Naive thymus-derived CD4-positive, alpha-beta T cell (primary cell): ENCODE data around the gene ZNF322. TPM values are rescaled to one million over a fixed set of nuclear protein-coding genes. Genes with fewer than 3 reads are reported as not detected.

Experiments used
- ATAC-seq: fragments of 150-1000 bp; cut with Tn5 transposase; 2 replicates; pipeline ENCODE4 v1.10.0; 2021; ENCODE audit warnings: mild to moderate bottlenecking, moderate library complexity
- CTCF ChIA-PET: fragments of 350-600 bp; sonication (Branson Sonifier 250); formaldehyde crosslinking; loops from one replicate; lab custom pipeline; 2021; ENCODE audit warnings: antibody characterized with exemption; lab: Charles Lee
- POLR2A ChIA-PET: fragments of 350-600 bp; sonication (Branson Sonifier 250); formaldehyde crosslinking; loops from one replicate; lab custom pipeline; 2021; ENCODE audit warnings: antibody characterized with exemption, inconsistent platforms; lab: Charles Lee
- DNase-seq, 9 donors: peaks; one replicate each; pipeline versions ENCODE4 v3.0.0 to v3.0.0-alpha.2; 2020 to 2022; ENCODE audit warnings: mixed read lengths in 1 of 9
- H3K27ac ChIP-seq: one replicate; pipeline ENCODE4 v1.7.0; 2013; ENCODE audit warnings: mild to moderate bottlenecking, low read depth, low read length, moderate library complexity
- H3K27me3 ChIP-seq, 2 donors: one replicate each; pipeline ENCODE4 v1.7.0; 2013; ENCODE audit warnings: low read length in 2 of 2, mild to moderate bottlenecking in 2 of 2, moderate library complexity in 2 of 2; ENCODE audit not compliant: control insufficient read depth in 2 of 2, insufficient read depth in 2 of 2
- H3K36me3 ChIP-seq, 3 experiments: 1 replicate in 2 of 3; 2 replicates in 1 of 3; pipeline ENCODE4 v1.7.0; 2013; ENCODE audit warnings: low read length in 3 of 3, mild to moderate bottlenecking in 3 of 3, moderate library complexity in 1 of 3; ENCODE audit not compliant: insufficient read depth in 3 of 3, control insufficient read depth in 2 of 3
- H3K4me1 ChIP-seq, 2 donors: one replicate each; pipeline ENCODE4 v1.7.0; 2013; ENCODE audit warnings: low read length in 2 of 2, mild to moderate bottlenecking in 2 of 2, moderate library complexity in 1 of 2; ENCODE audit not compliant: control insufficient read depth in 2 of 2, insufficient read depth in 2 of 2
- H3K4me3 ChIP-seq: 2 replicates; pipeline ENCODE4 v1.7.0; 2013; ENCODE audit warnings: mild to moderate bottlenecking, low read length
- H3K9me3 ChIP-seq, 3 experiments: 1 replicate in 2 of 3; 2 replicates in 1 of 3; pipeline ENCODE4 v1.7.0; 2013; ENCODE audit warnings: low read length in 3 of 3; ENCODE audit not compliant: control insufficient read depth in 2 of 3
- H3K27ac Mint-ChIP-seq, 9 donors: one replicate each; pipeline ENCODE4 v1.8.0; 2020 to 2022; ENCODE audit warnings: mixed read lengths in 9 of 9, mild to moderate bottlenecking in 8 of 9, moderate library complexity in 5 of 9, inconsistent platforms in 2 of 9
- H3K27me3 Mint-ChIP-seq, 5 donors: one replicate each; pipeline ENCODE4 v1.8.0; 2021 to 2022; ENCODE audit warnings: mixed read lengths in 5 of 5, mild to moderate bottlenecking in 1 of 5
- H3K36me3 Mint-ChIP-seq, 5 donors: one replicate each; pipeline ENCODE4 v1.8.0; 2020 to 2022; ENCODE audit warnings: mixed read lengths in 5 of 5, mild to moderate bottlenecking in 3 of 5, inconsistent platforms in 1 of 5
- H3K4me1 Mint-ChIP-seq, 7 donors: one replicate each; pipeline ENCODE4 v1.8.0; 2020 to 2022; ENCODE audit warnings: mixed read lengths in 7 of 7, mild to moderate bottlenecking in 3 of 7, inconsistent platforms in 1 of 7
- H3K4me3 Mint-ChIP-seq, 10 donors: one replicate each; pipeline ENCODE4 v1.8.0; 2020 to 2022; ENCODE audit warnings: mild to moderate bottlenecking in 10 of 10, mixed read lengths in 10 of 10, moderate library complexity in 6 of 10, inconsistent platforms in 2 of 10
- H3K9me3 Mint-ChIP-seq, 11 donors: one replicate each; pipeline ENCODE4 v1.8.0; 2020 to 2022; ENCODE audit warnings: mixed read lengths in 11 of 11, mild to moderate bottlenecking in 4 of 11, inconsistent platforms in 1 of 11, moderate library complexity in 1 of 11
- intact Hi-C, 2 donors: fragments of 100-400 bp; cut with micrococcal nuclease; formaldehyde crosslinking; loops; one replicate each; pipeline ENCODE4 v1.15.1; 2023
- polyA plus RNA-seq, 2 donors: library from polyadenylated mRNA; unstranded; fragments of 300-500 nt; fragmentation: Illumina TruSeq; gene quantifications; one replicate each; pipeline ENCODE4 v1.2.3, GENCODE V29; 2021
- total RNA-seq, 6 experiments: library from RNA in 5 of 6; stranded (reverse) in 5 of 6; gene quantifications; 1 replicate in 5 of 6; 2 replicates in 1 of 6; pipeline ENCODE4 v1.2.3 and lab custom pipeline; 2021 to 2026

ZNF322 gene
- total and polyA plus RNA-seq, 7 experiments from 2014 or later: 5.1 to 23.1 (median 8.1) TPM

GRCh38 chr6:26599134-26599533 is 60.4 kb downstream of the ZNF322 start:
- POLR2A ChIA-PET: no interaction called here
- Mint-ChIP-seq H3K9me3 (no peaks in the 10 kb centered on the region), H3K27ac (peak overlapping the region in 7 of 9 donors; percentile 4 to 91 (median 76)), H3K4me1 (peaks cover 5 to 20% (median 10%) of the 10 kb centered on the region in 7 donors), H3K27me3 (peaks cover 0 to 7% (median 6%) of the 10 kb centered on the region in 5 donors), H3K4me3 (peak overlapping the region in 5 of 10 donors; percentile 10 to 63 (median 54)), H3K36me3 (peaks cover 0 to 12% (median 9%) of the 10 kb centered on the region in 5 donors)
- Histone ChIP-seq H3K4me1 (peaks cover 17 to 22% of the 10 kb centered on the region in 2 donors), H3K27me3 (peaks cover 0 to 14% of the 10 kb centered on the region in 2 donors), H3K9me3 (no peaks in the 10 kb centered on the region), H3K4me3 (no peak overlapping the region), H3K36me3 (peaks cover 6 to 24% (median 18%) of the 10 kb centered on the region in 3 experiments), H3K27ac (peak overlapping the region; percentile 89)
- DNase-seq (no peak), ATAC-seq (no peak)
- CTCF ChIA-PET: no interaction called here
- intact Hi-C loops: loop anchor here in 1 of 2 donors (5.0 to 10.0 kb wide), 3 partner anchors 533 to 1486 kb away; partner anchors contain the start of gene ZNF165

- no peak for DNase-seq
- peaks cover 0 to 12% (median 9%) of the 10 kb centered on the region in 5 donors for H3K36me3 Mint-ChIP-seq
- peaks cover 0 to 16% (median 14%) of the 10 kb centered on the region in 5 donors for H3K27me3 Mint-ChIP-seq
- peaks cover 0 to 14% of the 10 kb centered on the region in 2 donors for H3K27me3 ChIP-seq
- ATAC-seq: no peak
- peaks cover 5 to 23% (median 10%) of the 10 kb centered on the region in 7 donors for H3K4me1 Mint-ChIP-seq
- H3K4me3 Mint-ChIP-seq: no peak overlapping the region
- intact Hi-C loops: loop anchor here in 1 of 2 donors (5.0 to 10.0 kb wide), 3 partner anchors 534 to 1487 kb away; partner anchors contain the start of gene ZNF165
- ChIA-PET POLR2A (no interaction called here), CTCF (no interaction called here)
- H3K4me1 ChIP-seq: peaks cover 17 to 22% of the 10 kb centered on the region in 2 donors
- H3K27ac ChIP-seq: peak overlapping the region; percentile 89
- peaks cover 6 to 24% (median 18%) of the 10 kb centered on the region in 3 experiments for H3K36me3 ChIP-seq
- H3K9me3 ChIP-seq: no peaks in the 10 kb centered on the region
- no peaks in the 10 kb centered on the region for H3K9me3 Mint-ChIP-seq
- H3K27ac Mint-ChIP-seq: peak overlapping the region in 4 of 9 donors; percentile 77 to 93 (median 85)
- H3K4me3 ChIP-seq: no peak overlapping the region
Observed at GRCh38 chr6:26598267-26598666, 61.3 kb downstream of the ZNF322 start.

- Mint-ChIP-seq H3K36me3 (peaks cover 0 to 12% (median 9%) of the 10 kb centered on the region in 5 donors), H3K4me3 (no peak overlapping the region), H3K4me1 (peaks cover 5 to 23% (median 10%) of the 10 kb centered on the region in 7 donors), H3K9me3 (no peaks in the 10 kb centered on the region), H3K27me3 (peaks cover 0 to 19% (median 16%) of the 10 kb centered on the region in 5 donors), H3K27ac (peak overlapping the region in 3 of 9 donors; percentile 77 to 92 (median 82))
- no peak for ATAC-seq
- Histone ChIP-seq H3K27ac (peak overlapping the region; percentile 89), H3K9me3 (no peaks in the 10 kb centered on the region), H3K36me3 (peaks cover 6 to 24% (median 18%) of the 10 kb centered on the region in 3 experiments), H3K27me3 (peaks cover 0 to 14% of the 10 kb centered on the region in 2 donors), H3K4me1 (peaks cover 17 to 22% of the 10 kb centered on the region in 2 donors), H3K4me3 (peak overlapping the region; percentile 81)
- intact Hi-C loops: loop anchor here in 1 of 2 donors (2.0 to 10.0 kb wide), 5 partner anchors 534 to 1487 kb away; partner anchors contain the start of genes TRIM38 and ZNF165
- DNase-seq: no peak
- ChIA-PET CTCF (no interaction called here), POLR2A (interaction anchor here (0.9 kb wide), 1 partner anchor 21 kb away, joined by 3 read pairs; no protein-coding TSS in a partner anchor)
Observed at GRCh38 chr6:26597821-26598220, 61.7 kb downstream of the ZNF322 start.

- Histone ChIP-seq H3K36me3 (peaks cover 6 to 24% (median 18%) of the 10 kb centered on the region in 3 experiments), H3K9me3 (no peaks in the 10 kb centered on the region), H3K27me3 (peaks cover 2 to 14% of the 10 kb centered on the region in 2 donors), H3K27ac (peak overlapping the region; percentile 89), H3K4me3 (peak overlapping the region; percentile 81), H3K4me1 (peaks cover 17 to 22% of the 10 kb centered on the region in 2 donors)
- POLR2A ChIA-PET: interaction anchor here (0.6 to 0.9 kb wide), 2 partner anchors 21 to 567 kb away, joined by 3 read pairs; no protein-coding TSS in a partner anchor
- intact Hi-C loops: loop anchor here in 1 of 2 donors (2.0 to 10.0 kb wide), 5 partner anchors 535 to 1487 kb away; partner anchors contain the start of genes TRIM38 and ZNF165
- H3K27ac Mint-ChIP-seq: peak overlapping the region in 1 of 9 donors; percentile 92
- H3K36me3 Mint-ChIP-seq: peaks cover 0 to 12% (median 9%) of the 10 kb centered on the region in 5 donors
- H3K27me3 Mint-ChIP-seq: peaks cover 0 to 22% (median 16%) of the 10 kb centered on the region in 5 donors
- DNase-seq: no peak
- CTCF ChIA-PET: no interaction called here
- no peak for ATAC-seq
- H3K9me3 Mint-ChIP-seq: no peaks in the 10 kb centered on the region
- H3K4me1 Mint-ChIP-seq: peaks cover 5 to 20% (median 10%) of the 10 kb centered on the region in 7 donors
- H3K4me3 Mint-ChIP-seq: no peak overlapping the region
Observed at GRCh38 chr6:26597389-26597766, 62.2 kb downstream of the ZNF322 start.

GRCh38 chr6:26596579-26597388 is 62.8 kb downstream of the ZNF322 start, which contains the start of gene ABT1:
Gene ABT1, plus strand, starts transcription at chr6:26596953. Its CDS starts 30 bp downstream, at chr6:26596983.
- Mint-ChIP-seq H3K9me3 (no peaks in the 10 kb centered on the region), H3K36me3 (peaks cover 0 to 12% (median 9%) of the 10 kb centered on the region in 5 donors), H3K4me1 (peaks cover 5 to 20% (median 10%) of the 10 kb centered on the region in 7 donors), H3K4me3 (no peak within 1 kb of the TSS), H3K27ac (peak within 1 kb of the TSS in 1 of 9 donors; percentile 92), H3K27me3 (peaks cover 3 to 28% (median 16%) of the 10 kb centered on the region in 5 donors)
- peak within 1 kb of the TSS; percentile 89 for H3K27ac ChIP-seq
- CTCF ChIA-PET: interaction anchor here (1.4 to 4.0 kb wide), 5 partner anchors 17 to 422 kb away, joined by 4 to 27 read pairs (median 16); no protein-coding TSS in a partner anchor
- peaks cover 8 to 14% of the 10 kb centered on the region in 2 donors for H3K27me3 ChIP-seq
- DNase-seq (peak; percentile 87 to 96 (median 95)), ATAC-seq (peak; percentile 95)
- H3K36me3 ChIP-seq: peaks cover 6 to 24% (median 18%) of the 10 kb centered on the region in 3 experiments
- intact Hi-C loops: loop anchor here (1.0 to 10.0 kb wide), 19 partner anchors 24 to 1488 kb away; partner anchors contain the start of genes HMGN4 (in 2 of the 2), BTN3A2 (in 1 of the 2), TRIM38 (in 1 of the 2) and ZNF165 (in 1 of the 2)
- POLR2A ChIA-PET: interaction anchor here (0.6 to 2.9 kb wide), 9 partner anchors 11 to 567 kb away, joined by 3 to 17 read pairs (median 4); a partner anchor contains a TSS
- H3K4me3 ChIP-seq: peak within 1 kb of the TSS; percentile 81
- H3K4me1 ChIP-seq: peaks cover 17 to 22% of the 10 kb centered on the region in 2 donors
- H3K9me3 ChIP-seq: no peaks in the 10 kb centered on the region
